Spleen (tissue), 11 donors: ENCODE measurements around the gene RNF14. TPM values are rescaled to one million over a fixed set of nuclear protein-coding genes. Genes with fewer than 3 reads are reported as not detected.

ENCODE experiments used
- DNase-seq: peaks from one replicate; pipeline ENCODE4 v3.0.0-alpha.2; 2020
- H3K27ac ChIP-seq, 8 donors: fragments of 200-600 bp; sonication (generic) in 7 of 8; 1 replicate in 4 of 8; 2 replicates in 4 of 8; pipeline versions ENCODE4 v1.5.0 to v1.8.0; 2016 to 2021; ENCODE audit warnings: inconsistent platforms in 4 of 8, mild to moderate bottlenecking in 4 of 8, moderate library complexity in 1 of 8
- H3K27me3 ChIP-seq, 7 donors: fragments of 200-600 bp; sonication (generic) in 6 of 7; replicated peaks in 1 of 7; 1 replicate in 4 of 7; 2 replicates in 3 of 7; pipeline versions ENCODE4 v1.5.0 to v1.8.0; 2016 to 2021; ENCODE audit warnings: inconsistent platforms in 3 of 7, mild to moderate bottlenecking in 1 of 7
- H3K36me3 ChIP-seq, 6 donors: fragments of 200-600 bp; sonication (generic) in 5 of 6; 1 replicate in 4 of 6; 2 replicates in 2 of 6; pipeline versions ENCODE4 v1.5.0 to v1.8.0; 2016 to 2021; ENCODE audit warnings: inconsistent platforms in 2 of 6
- H3K4me1 ChIP-seq, 6 donors: fragments of 200-600 bp; sonication (generic) in 5 of 6; 1 replicate in 3 of 6; 2 replicates in 3 of 6; pipeline versions ENCODE4 v1.5.0 to v1.8.0; 2016 to 2021; ENCODE audit warnings: inconsistent platforms in 3 of 6
- H3K4me3 ChIP-seq, 8 donors: fragments of 200-600 bp; sonication (generic) in 7 of 8; 1 replicate in 4 of 8; 2 replicates in 4 of 8; pipeline versions ENCODE4 v1.5.0 to v1.8.0; 2016 to 2021; ENCODE audit warnings: inconsistent platforms in 4 of 8, mild to moderate bottlenecking in 4 of 8, moderate library complexity in 2 of 8
- H3K9me3 ChIP-seq, 8 donors: fragments of 200-600 bp; sonication (generic) in 7 of 8; 1 replicate in 4 of 8; 2 replicates in 4 of 8; pipeline versions ENCODE4 v1.5.0 to v1.8.0; 2016 to 2021; ENCODE audit warnings: inconsistent platforms in 4 of 8
- CTCF ChIP-seq, 11 experiments: fragments of 200-600 bp in 7 of 11; fragments of 450-650 bp in 4 of 11; sonication (generic) in 4 of 11; IDR thresholded peaks in 8 of 11; conservative IDR thresholded peaks in 3 of 11; 1 replicate in 7 of 11; 2 replicates in 4 of 11; pipeline versions ENCODE4 v1.4.0 to v1.8.0; 2016 to 2021; ENCODE audit warnings: antibody characterized with exemption in 11 of 11, inconsistent platforms in 4 of 11, mild to moderate bottlenecking in 1 of 11
- POLR2A ChIP-seq, 3 donors: fragments of 450-650 bp; IDR thresholded peaks; one replicate each; pipeline ENCODE4 v1.5.1; 2017; ENCODE audit warnings: antibody characterized with exemption in 3 of 3, mild to moderate bottlenecking in 1 of 3
- POLR2AphosphoS5 ChIP-seq, 3 donors: sonication (generic); formaldehyde crosslinking; IDR thresholded peaks; one replicate each; pipeline ENCODE4 v1.5.1; 2017; ENCODE audit warnings: antibody characterized with exemption in 3 of 3
- WGBS, 5 donors: extraction: QIAGEN DNeasy Blood & Tissue Kit in 3 of 5; methylation state at CpG; one replicate each; pipeline versions ENCODE4 v1.1.5 to v1.1.7; 2013 to 2018; 5-methylcytosine and 5-hydroxymethylcytosine counted together
- intact Hi-C: fragments of 100-400 bp; cut with DNase I; formaldehyde crosslinking; loops from one replicate; pipeline ENCODE4 v1.15.0; 2023; ENCODE audit warnings: low total_unique reads
- polyA plus RNA-seq, 3 donors: library from polyadenylated mRNA; stranded (reverse); fragments of 200-250 nt; gene quantifications; one replicate each; pipeline ENCODE4 v1.2.1, GENCODE V29; 2013
- total RNA-seq, 7 donors: library from RNA; depleted of rRNA in 3 of 7; stranded (reverse); fragments of >200 nt in 3 of 7; fragmentation: NEBNext Ultra II Directional in 4 of 7; extraction: Animal tissue kit (Norgen Biotek cat#: 25700) in 4 of 7; gene quantifications; one replicate each; pipeline versions ENCODE4 v1.1.0 to v1.2.1, GENCODE V29; 2016 to 2021
- donor health status: healthy with polysubstance abuse.
- donor health status: DM: no; HTN: no; CAD: no; lungs with moderate emphysema.
- donor health status: DM: no; HTN: no; CAD: no.
- donor health status: Bipolar disorder and iron deficiency.
- donor health status: healthy.
- donor health status: DM: no; HTN: no; CAD: no.
- donor health status: DM: yes; HTN: yes; CAD: no.

RNF14 gene
- total and polyA plus RNA-seq, 10 donors, result 13.6 to 60.2 (median 45.3) TPM

DNA sequence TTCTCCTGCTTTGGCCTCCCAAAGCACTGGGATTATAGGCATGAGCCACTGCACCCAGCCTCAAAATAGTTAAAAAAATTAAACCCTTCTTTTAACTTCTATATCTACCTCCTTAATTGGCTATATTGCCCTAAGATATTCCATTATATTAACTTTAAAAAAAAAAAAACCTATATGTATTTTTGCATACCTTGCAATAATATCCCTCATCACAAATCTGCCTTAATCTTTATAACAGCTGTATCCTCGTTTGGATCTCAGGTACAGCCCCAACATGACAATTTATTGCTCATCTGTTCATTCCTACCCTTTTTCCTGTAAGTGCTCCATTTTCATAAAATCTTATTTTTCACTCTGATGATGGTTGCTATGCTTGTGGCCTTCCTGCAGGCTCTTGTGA is 31.3 kb downstream of the RNF14 start:
- Histone ChIP-seq H3K4me1 (peaks cover 0 to 15% (median 0%) of the 10 kb centered on the region in 6 donors), H3K27me3 (no peaks in the 10 kb centered on the region), H3K27ac (no peak overlapping the region), H3K4me3 (no peak overlapping the region), H3K36me3 (peaks cover 0 to 89% (median 42%) of the 10 kb centered on the region in 6 donors), H3K9me3 (no peaks in the 10 kb centered on the region)
- intact Hi-C loops, result loop anchor here (5.0 kb wide), 1 partner anchor 142 kb away; no protein-coding TSS in a partner anchor
- WGBS, 5 donors, result 62 to 88% (median 76%) methylated on average over 1 of the region's 1 CpG
- no peak for DNase-seq
- TF ChIP-seq POLR2A (IDR thresholded peaks at IDR 0.05) (no peak), CTCF (IDR thresholded peaks at IDR 0.05 in 8 of 11, conservative IDR thresholded peaks at IDR 0.05 in 3 of 11) (no peak), POLR2AphosphoS5 (IDR thresholded peaks at IDR 0.05) (no peak)

GRCh38 chr5:142000704-142001484 is 32.0 kb downstream of the RNF14 start:
- intact Hi-C loops, result loop anchor here (5.0 kb wide), 1 partner anchor 141 kb away; no protein-coding TSS in a partner anchor
- H3K9me3 ChIP-seq, result no peaks in the 10 kb centered on the region
- no peak for DNase-seq
- TF ChIP-seq POLR2AphosphoS5 (IDR thresholded peaks at IDR 0.05), result no peak
- peak in 3 of 11 experiments; percentile 12 to 31 (median 21) for TF ChIP-seq CTCF (IDR thresholded peaks at IDR 0.05 in 8 of 11, conservative IDR thresholded peaks at IDR 0.05 in 3 of 11)
- no peak for TF ChIP-seq POLR2A (IDR thresholded peaks at IDR 0.05)
- H3K27ac ChIP-seq, result peak overlapping the region in 2 of 8 donors; percentile 4 to 55
- no peaks in the 10 kb centered on the region for H3K27me3 ChIP-seq
- peaks cover 0 to 18% (median 0%) of the 10 kb centered on the region in 6 donors for H3K4me1 ChIP-seq
- 66 to 86% (median 82%) methylated on average over 6 of the region's 6 CpGs for WGBS, 5 donors
- H3K36me3 ChIP-seq, result peaks cover 0 to 90% (median 46%) of the 10 kb centered on the region in 6 donors
- H3K4me3 ChIP-seq, result no peak overlapping the region

DNA sequence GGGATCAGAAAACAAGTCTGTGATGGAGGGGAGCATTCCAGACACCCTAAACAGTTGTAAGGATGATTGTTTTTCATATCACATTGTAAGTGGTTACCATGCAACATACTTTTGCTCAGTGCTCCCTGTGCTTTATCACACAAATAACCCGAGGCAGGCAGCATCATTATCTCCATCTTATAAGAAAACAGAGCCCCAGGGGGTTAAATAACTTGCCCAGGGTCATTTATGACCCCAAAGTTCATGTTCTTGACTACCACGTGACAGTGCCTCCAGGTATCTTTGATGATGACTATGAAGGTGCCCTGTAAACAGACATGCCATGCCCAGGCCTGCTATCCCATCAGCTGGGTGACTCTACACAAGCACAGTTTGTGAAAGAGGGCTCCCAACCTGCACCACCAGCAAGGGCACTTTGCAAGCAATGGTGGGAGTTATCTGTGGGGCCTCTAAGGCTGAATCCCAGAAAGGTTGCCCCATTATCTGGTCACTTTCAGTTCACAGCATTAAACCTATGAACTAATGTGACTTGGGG is 34.4 kb downstream of the RNF14 start:
- Histone ChIP-seq H3K9me3 (no peaks in the 10 kb centered on the region), H3K4me3 (no peak overlapping the region), H3K4me1 (peaks cover 0 to 39% (median 10%) of the 10 kb centered on the region in 6 donors), H3K36me3 (peaks cover 0 to 88% (median 46%) of the 10 kb centered on the region in 6 donors), H3K27me3 (no peaks in the 10 kb centered on the region), H3K27ac (peak overlapping the region in 2 of 8 donors; percentile 2 to 36)
- 73 to 97% (median 82%) methylated on average over 2 of the region's 2 CpGs for WGBS, 5 donors
- TF ChIP-seq POLR2AphosphoS5 (IDR thresholded peaks at IDR 0.05), result no peak
- no peak for TF ChIP-seq CTCF (IDR thresholded peaks at IDR 0.05 in 8 of 11, conservative IDR thresholded peaks at IDR 0.05 in 3 of 11)
- TF ChIP-seq POLR2A (IDR thresholded peaks at IDR 0.05), result no peak
- DNase-seq, result no peak
- intact Hi-C loops, result loop anchor here (5.0 kb wide), 1 partner anchor 139 kb away; no protein-coding TSS in a partner anchor
